Globus pallidus (tissue), 1 donor: Measurements from ENCODE around the gene AOPEP.

Experiments
- DNase-seq: peaks from one replicate; pipeline ENCODE4 v3.0.0-alpha.2; 2015; ENCODE audit warnings: low spot score

Gene AOPEP

DNA sequence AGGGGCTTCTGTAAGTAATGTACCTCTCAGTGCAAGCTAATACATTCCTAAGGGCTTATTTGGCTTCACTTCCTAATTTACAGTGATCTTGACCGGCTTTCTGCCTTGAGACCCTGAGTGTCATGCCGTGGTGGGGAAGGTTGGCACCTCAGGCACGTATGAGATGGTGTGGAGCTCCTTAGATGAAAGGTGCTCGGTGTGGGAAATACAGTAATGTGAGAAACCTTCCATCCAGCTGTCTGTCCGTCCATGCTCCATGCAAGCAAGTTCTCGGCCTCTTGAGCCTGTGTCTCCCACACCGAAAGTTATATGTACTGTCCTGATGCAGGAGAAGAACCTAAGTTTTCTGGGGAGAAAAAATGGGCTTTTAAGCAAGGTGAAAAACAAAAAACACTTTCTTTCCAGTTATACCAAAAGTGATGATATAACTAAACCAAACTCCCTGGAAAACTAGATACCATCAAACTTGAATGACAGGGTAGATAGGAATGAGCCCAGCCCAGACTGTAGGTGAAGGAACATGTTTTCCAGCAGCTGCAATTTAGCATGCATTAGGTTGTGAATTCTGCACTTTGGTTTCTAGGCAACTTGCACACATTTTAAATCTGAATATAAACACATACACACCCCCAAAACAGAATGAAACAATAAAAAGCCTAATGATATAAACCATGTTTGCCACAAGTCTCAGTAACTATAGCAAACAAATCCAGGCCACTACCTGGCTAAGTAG, 311.5 kb downstream of the AOPEP start:
- DNase-seq = no peak

DNA sequence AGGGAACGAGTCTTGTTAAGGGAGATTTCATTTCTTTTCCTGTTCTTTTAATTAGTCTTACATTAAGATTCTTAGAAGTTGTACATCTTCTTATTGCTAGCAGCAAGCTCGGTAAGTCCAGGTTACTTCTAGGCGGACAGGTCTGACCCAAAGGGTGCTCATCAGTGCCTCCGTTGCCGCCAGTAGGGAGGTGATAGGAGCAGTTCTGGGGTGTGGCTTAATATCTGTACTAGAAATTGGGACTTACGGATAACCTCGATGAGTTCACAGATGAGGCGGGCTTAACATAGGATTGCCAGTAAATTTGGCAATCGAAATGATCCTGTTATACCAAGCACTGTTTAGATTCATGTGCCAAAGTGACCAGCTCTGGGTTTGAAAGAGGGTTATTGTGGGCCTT, 312.2 kb downstream of the AOPEP start:
- no peak for DNase-seq

- no peak for DNase-seq
Observed at GRCh38 chr9:95040106-95040505, 313.6 kb downstream of the AOPEP start.

- no peak for DNase-seq
Observed at GRCh38 chr9:95043826-95044225, 317.3 kb downstream of the AOPEP start.

DNA sequence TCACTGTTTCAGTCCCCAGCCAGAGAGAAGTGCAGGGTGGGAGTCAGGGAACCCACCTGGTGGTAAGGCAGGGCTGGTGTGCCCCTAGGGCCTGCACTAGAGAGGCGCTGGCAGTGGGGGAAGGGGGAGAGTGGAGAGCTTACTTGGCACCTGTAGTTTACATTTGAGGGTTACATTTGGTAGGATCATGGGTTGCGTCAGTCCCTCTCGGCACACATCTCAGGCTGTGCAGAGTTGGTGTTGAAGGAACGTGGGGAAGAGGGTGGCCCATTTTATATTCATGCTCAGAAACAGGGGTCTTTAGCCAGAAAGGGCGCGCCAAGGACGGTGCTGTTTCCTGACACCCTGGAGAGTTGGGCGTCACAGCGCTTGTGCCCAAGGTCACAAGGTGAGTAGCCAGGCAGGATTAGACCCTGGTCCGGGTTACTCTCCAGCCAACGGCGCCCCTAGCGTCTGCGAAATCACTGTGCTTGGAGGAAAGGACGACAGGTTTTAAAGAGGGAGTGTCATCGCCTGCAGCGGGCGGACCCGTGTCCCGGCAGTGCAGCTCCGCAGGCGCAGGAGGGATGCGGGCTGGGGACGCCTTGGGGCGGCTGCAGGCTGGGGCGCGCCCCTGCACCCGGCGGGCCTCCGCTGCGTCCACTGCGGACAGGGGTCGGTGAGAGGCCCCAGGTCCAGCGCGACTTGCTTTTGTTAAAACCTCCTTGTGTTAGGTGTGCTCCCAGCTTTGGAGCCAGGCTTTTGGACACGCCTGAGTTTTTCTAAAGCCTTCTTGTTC, 318.4 kb downstream of the AOPEP start:
- no peak for DNase-seq

DNA sequence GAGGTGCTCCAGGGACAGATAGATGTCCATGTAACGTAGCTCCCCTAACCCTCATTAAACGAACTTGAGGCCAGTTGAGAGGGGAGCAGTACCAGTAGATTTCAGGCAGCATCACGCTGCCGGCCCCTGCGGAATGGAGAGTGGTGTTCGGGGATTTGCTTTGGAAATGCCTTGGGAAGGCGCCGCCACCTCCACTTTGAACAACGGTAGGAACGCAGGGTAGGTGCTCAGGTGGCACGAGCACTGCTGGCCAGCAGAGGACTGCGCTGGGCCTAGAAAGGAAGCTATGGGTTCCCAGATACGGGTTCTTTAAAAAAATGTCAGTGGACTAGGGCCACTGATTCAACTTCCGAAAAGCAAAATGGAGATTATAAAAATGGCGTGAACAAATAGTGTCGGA, 319.3 kb downstream of the AOPEP start:
- no peak for DNase-seq

DNA sequence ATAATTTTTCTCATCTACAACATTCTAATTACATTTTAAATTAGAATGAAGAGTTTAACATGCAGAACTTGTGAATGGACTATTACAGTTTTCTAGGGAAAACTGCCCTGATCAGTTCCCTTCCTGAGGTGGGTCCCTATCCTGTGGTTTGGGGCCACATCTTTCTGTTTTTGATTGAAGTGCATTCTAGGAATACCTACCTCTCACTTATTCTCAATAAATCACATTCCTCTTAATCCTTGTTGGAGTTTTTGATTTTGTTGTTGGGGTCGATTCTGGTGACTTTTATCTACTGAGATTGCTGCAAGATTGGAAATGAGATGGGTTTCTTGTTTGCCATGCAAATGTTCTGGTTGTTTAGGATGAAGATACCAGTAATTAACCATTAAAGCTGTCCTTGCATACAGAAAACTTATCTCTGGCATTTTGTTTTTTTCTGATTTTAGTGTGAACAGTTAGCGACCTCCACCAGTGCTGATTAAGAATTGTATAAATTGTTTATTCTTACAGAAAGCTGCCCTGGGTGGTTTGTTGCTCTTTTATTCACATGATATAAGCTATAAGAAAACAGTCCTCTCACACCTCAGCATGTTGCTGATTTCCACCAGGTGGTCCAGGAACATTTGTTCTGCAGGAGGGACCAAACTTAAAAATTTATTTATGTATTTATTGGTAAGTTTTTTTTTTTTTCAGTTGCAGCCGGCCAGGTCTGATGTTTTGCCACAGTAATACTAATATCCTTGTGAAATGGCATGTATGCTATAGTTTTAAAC, 321.1 kb downstream of the AOPEP start:
- DNase-seq = no peak

- no peak for DNase-seq
Observed at GRCh38 chr9:95048225-95049087, 322.0 kb downstream of the AOPEP start.

- no peak for DNase-seq
Observed at GRCh38 chr9:95049761-95050160, 323.3 kb downstream of the AOPEP start.

DNA sequence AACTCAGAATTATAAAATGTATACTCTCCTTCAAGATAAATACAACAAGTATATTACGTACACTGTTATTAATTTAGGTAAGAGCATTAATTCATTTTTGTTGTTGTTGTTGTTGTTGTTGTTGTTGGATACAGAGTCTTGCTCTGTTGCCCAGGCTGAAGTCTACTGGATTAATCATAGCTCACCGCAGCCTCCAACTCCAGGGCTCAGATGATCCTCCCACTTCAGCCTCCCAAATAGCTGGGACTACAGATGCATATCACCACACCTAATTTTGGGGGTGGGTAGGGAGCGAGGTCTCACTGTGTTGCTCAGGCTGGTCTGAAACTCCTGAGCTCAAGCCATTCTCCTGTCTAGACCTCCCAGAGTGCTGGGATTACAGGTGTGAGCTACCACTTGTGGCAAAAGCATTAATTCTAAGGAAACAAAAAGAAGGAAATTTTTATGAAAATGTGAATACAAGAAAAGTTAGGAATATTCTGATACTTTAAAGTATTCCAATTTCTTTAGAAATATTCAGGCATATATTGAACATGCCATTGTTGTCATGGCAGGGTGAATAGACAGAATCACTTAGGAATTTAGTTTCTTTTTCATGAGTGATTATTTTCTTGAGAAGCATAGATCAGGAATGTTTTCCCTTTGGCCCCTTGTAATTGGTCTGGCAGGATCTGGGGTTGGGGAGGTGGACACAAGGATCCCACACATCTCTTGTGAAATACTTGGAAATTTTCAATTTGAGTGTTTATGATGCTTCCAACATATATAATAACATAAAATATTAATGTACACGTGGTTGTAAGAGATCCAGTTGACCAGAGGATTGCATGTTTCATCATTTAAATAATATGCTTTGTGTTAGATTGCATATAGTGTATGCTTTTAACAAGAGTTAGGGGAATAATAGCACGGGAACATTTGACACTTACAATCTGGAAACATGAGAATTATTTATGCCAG, 327.4 kb downstream of the AOPEP start:
- DNase-seq = no peak

GRCh38 chr9:95055334-95055850, 328.9 kb downstream of the AOPEP start:
- no peak for DNase-seq

- DNase-seq = peak; percentile 65
Observed at GRCh38 chr9:95055851-95056551, 329.5 kb downstream of the AOPEP start.

GRCh38 chr9:95057101-95057500, 330.6 kb downstream of the AOPEP start:
- peak; percentile 67 for DNase-seq

DNA sequence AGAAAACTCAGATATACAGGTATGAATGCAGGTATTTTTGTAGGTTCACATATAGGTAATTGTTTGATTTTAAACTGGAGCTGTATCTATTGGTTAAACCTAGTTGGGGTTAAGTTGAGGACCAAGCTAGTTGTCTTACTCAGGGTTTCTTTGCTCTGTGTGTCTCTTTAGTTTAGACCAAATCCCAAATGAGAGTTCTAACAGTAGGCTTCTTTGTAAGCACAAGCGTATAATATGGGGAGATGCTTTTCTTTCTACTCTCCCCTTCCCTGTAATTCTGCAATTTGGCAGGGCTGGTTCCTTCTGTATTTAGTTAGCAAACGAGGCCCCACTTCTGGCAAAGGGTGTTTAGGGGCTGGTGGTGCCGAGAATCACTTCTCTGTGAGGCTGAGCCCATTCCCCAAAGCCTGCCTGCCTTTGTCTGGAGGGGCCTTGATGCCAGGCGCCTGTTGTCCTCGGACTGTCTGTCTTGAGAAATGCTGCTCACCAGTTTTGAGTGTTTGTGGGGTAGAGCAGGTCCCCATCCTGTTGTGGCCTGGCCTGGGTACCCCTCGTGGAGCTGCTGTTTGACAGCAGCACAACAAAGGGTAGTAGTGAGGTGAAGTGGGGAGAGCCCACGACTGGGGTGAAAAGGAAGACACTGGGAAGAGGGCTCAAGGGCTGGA, 331.8 kb downstream of the AOPEP start:
- peak; percentile 73 for DNase-seq

DNA sequence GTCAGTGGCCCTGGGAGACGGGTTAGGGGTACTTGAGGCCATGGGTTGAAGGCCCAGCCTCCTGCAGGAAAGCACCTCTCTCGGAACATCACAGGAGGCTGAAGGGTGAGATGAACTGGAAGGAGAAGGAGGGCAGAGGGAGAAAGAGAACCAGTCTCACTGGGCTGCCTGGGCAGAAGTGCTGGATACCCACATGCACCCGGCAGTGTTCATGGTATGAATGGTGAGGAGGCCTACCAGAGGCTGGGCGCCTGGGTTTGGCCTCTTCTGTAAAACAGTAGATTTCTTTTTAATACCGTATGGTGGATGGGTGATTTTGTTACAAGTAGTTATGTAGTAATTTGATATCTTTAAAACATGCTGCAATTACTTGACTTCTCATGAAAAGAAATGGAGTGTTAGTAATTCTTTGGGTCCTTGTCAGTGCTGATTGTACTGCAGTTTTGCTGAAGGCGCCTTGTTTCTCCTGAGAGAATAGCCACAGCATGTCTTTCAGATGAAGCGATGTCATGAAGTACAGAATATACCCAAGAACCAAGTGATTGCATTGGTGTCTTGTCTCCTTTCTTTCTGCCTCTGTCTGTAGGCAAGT, 332.4 kb downstream of the AOPEP start:
- no peak for DNase-seq

DNA sequence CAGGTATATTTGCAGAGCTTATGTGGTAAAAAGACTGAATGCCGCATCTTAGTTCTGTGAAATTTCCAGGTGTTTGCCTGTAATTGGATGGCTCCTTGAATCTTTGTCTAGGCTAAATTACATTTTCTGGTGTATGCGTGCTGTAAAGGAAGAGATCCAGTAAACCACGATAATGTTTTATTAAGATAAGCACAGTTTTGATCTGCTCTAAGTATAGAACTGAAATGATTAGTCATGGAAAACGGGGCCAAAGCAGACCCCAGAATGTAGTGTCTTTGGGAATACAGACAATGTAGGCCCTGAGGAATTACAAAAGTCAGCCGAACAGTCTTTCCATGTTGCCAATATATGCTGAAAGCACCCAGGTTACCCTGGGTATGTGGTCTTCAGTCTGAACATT, 333.7 kb downstream of the AOPEP start:
- no peak for DNase-seq

- DNase-seq = no peak
Observed at GRCh38 chr9:95060916-95061315, 334.4 kb downstream of the AOPEP start.

DNA sequence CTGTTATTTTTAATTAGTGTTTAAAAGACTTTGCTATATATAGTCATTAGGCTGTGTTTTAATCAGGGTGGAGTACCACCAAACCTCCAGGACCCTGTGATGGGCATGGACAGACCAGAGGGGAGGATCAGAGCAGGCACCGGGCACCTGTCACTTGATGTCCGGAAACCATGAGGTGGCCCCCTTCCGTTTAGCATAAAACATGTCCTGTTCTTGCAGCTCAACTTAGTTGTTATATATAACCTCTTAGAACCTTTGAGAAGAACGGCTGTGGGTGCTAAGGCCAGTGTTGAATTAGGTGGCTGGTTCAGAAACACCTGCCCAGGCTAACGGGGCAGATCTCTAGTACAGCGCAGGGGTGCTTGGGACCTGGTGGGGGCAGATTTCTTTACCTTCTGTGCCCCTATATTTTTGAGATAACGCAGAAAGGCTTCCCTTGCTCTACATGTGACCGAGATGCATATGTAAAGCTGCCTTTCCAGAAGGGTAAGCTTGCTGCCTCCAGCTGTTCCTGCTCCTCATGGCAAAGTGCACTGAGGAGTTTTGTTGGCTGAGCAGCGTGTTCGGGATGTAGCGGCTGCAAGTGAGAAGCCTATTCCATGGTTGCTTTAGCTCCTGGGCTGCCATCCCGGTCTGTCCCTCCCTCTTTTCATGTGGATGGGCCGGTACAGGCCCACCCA, 335.6 kb downstream of the AOPEP start:
- no peak for DNase-seq
